Psoas muscle (tissue), 8 donors: ENCODE results near the gene TMEM221. TPM values are rescaled to one million over a fixed set of nuclear protein-coding genes. Genes with fewer than 3 reads are reported as not detected.

ENCODE experiments used
- ATAC-seq, 4 donors: fragments of 200-7000 bp; cut with Tn5 transposase; one replicate each; pipeline ENCODE4 v1.9.1; 2020; ENCODE audit warnings: moderate library complexity in 3 of 4, mild to moderate bottlenecking in 2 of 4
- DNase-seq, 2 donors: peaks; one replicate each; pipeline ENCODE4 v3.0.0-alpha.2; 2020
- H3K27ac ChIP-seq: fragments of 200-600 bp; one replicate; pipeline ENCODE4 v1.8.0; 2022
- H3K27me3 ChIP-seq, 3 donors: fragments of 200-600 bp in 1 of 3; one replicate each; pipeline versions ENCODE4 v1.6.1 to v1.8.0; 2013 to 2022; ENCODE audit warnings: low read length in 2 of 3, mild to moderate bottlenecking in 2 of 3, moderate library complexity in 1 of 3; ENCODE audit not compliant: insufficient read depth in 3 of 3
- H3K36me3 ChIP-seq, 2 donors: fragments of 200-600 bp in 1 of 2; one replicate each; pipeline versions ENCODE4 v1.6.1 to v1.8.0; 2013 to 2022; ENCODE audit warnings: low read depth in 1 of 2, mild to moderate bottlenecking in 1 of 2, moderate library complexity in 1 of 2; ENCODE audit not compliant: insufficient read depth in 1 of 2
- H3K4me1 ChIP-seq: fragments of 200-600 bp; one replicate; pipeline ENCODE4 v1.8.0; 2022
- H3K4me3 ChIP-seq: fragments of 200-600 bp; one replicate; pipeline ENCODE4 v1.8.0; 2022; ENCODE audit warnings: mild to moderate bottlenecking
- H3K9me3 ChIP-seq: fragments of 200-600 bp; one replicate; pipeline ENCODE4 v1.8.0; 2022
- WGBS, 3 donors: extraction: QIAGEN DNeasy Blood & Tissue Kit; methylation state at CpG; one replicate each; pipeline versions ENCODE4 v1.1.6 to v1.1.7; 2013; 5-methylcytosine and 5-hydroxymethylcytosine counted together
- intact Hi-C, 2 donors: fragments of 100-400 bp; cut with DNase I; formaldehyde crosslinking; loops; one replicate each; pipeline versions ENCODE4 v1.11.0 to v1.14.2; 2022
- polyA plus RNA-seq, 3 donors: library from polyadenylated mRNA; stranded (reverse); fragments of 200-250 nt; gene quantifications; one replicate each; pipeline ENCODE4 v1.2.3, GENCODE V29; 2013
- total RNA-seq, 4 donors: library from RNA; stranded (reverse); fragmentation: NEBNext Ultra II Directional in 2 of 4; extraction: Animal tissue kit (Norgen Biotek cat#: 25700) in 2 of 4; gene quantifications; one replicate each; pipeline versions ENCODE4 v1.2.1 to v1.2.4, GENCODE V29; 2021 to 2023
- TF ChIP-seq, protein P1 (sequence below): fragments of 200-600 bp; IDR thresholded peaks from one replicate; pipeline ENCODE4 v1.8.0; 2022; ENCODE audit warnings: antibody characterized with exemption
- donor health status: healthy with polysubstance abuse.
- donor health status: DM: no; HTN: no; CAD: no; lungs with moderate emphysema.
- donor health status: Bipolar disorder and iron deficiency.
- donor health status: healthy.
- donor health status: DM: yes; HTN: yes; CAD: no.
- donor health status: DM: no; HTN: no; CAD: no.
- donor health status: DM: no; HTN: no; CAD: no.
- donor health status: DM: yes; HTN: yes; CAD: no.

TMEM221 gene
- total and polyA plus RNA-seq, 7 donors: 0.04 to 0.39 (median 0.25) TPM; not detected in 4

DNA sequence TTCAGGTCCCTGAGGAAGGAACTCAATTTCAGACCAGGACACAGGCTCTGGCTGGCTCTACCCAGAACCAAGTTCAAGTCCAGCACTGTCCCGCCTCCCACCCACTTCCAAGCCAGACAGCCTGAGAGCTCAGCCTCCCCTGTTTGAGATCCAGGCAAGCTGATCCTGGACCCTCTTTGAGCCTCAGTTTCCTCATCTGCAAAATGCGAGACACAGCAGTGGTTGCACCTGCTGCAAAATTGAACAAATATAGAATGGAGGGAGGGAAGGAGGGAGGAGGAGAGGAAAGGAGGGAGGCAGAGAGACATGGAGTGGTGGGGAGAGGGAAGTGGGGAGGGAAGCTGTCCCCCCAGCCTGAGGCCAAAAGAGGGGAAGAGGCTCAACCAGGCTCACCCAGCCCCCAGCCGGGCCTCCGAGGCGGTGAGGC lies 751 bp downstream of the TMEM221 start:
- Histone ChIP-seq H3K36me3 (no peaks in the 10 kb centered on the region), H3K4me3 (peak overlapping the region; percentile 53), H3K27ac (no peak overlapping the region), H3K4me1 (no peaks in the 10 kb centered on the region), H3K27me3 (peaks cover 0 to 42% (median 9%) of the 10 kb centered on the region in 3 donors), H3K9me3 (no peaks in the 10 kb centered on the region)
- intact Hi-C loops: no loop called here
- DNase-seq (no peak), ATAC-seq (no peak)
- TF ChIP-seq, protein P1, sequence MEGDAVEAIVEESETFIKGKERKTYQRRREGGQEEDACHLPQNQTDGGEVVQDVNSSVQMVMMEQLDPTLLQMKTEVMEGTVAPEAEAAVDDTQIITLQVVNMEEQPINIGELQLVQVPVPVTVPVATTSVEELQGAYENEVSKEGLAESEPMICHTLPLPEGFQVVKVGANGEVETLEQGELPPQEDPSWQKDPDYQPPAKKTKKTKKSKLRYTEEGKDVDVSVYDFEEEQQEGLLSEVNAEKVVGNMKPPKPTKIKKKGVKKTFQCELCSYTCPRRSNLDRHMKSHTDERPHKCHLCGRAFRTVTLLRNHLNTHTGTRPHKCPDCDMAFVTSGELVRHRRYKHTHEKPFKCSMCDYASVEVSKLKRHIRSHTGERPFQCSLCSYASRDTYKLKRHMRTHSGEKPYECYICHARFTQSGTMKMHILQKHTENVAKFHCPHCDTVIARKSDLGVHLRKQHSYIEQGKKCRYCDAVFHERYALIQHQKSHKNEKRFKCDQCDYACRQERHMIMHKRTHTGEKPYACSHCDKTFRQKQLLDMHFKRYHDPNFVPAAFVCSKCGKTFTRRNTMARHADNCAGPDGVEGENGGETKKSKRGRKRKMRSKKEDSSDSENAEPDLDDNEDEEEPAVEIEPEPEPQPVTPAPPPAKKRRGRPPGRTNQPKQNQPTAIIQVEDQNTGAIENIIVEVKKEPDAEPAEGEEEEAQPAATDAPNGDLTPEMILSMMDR: no peak
- WGBS, 3 donors: 30 to 59% (median 40%) methylated on average over 3 to 5 of the region's 5 CpGs

DNA sequence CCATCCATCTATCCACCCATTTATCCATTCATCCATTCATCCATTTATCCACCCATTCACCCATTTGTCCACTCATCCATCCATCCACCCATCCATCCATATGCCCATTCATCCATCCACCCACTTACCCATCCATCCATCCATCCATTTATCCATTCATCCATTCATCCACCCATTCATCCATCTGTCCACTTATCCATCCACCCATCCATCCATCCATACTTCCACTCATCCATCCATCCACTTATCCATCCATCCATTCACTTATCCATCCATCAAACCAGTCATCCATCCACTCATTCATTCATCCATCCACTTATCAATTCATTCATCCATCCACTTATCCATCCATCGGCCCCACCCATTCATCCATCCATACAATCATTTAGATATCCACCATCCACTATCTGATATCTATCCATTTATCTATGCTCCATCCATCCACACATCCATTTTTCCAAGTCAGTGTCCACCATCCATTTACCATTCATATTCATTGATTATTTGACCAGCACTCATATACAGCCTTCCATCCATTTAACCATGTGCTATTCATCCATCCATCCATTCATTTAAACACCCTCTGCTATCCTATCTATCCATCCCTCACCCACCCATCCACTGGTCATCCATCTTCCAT lies 2.8 kb downstream of the TMEM221 start:
- intact Hi-C loops: no loop called here
- no peak overlapping the region for H3K4me3 ChIP-seq
- WGBS, 3 donors: 96 to 100% (median 97%) methylated on average over 1 of the region's 1 CpG
- H3K27me3 ChIP-seq: peaks cover 0 to 31% (median 6%) of the 10 kb centered on the region in 3 donors
- no peaks in the 10 kb centered on the region for H3K9me3 ChIP-seq
- H3K36me3 ChIP-seq: no peaks in the 10 kb centered on the region
- no peaks in the 10 kb centered on the region for H3K4me1 ChIP-seq
- TF ChIP-seq, protein P1: no peak
- no peak for DNase-seq
- no peak overlapping the region for H3K27ac ChIP-seq
- no peak for ATAC-seq

DNA sequence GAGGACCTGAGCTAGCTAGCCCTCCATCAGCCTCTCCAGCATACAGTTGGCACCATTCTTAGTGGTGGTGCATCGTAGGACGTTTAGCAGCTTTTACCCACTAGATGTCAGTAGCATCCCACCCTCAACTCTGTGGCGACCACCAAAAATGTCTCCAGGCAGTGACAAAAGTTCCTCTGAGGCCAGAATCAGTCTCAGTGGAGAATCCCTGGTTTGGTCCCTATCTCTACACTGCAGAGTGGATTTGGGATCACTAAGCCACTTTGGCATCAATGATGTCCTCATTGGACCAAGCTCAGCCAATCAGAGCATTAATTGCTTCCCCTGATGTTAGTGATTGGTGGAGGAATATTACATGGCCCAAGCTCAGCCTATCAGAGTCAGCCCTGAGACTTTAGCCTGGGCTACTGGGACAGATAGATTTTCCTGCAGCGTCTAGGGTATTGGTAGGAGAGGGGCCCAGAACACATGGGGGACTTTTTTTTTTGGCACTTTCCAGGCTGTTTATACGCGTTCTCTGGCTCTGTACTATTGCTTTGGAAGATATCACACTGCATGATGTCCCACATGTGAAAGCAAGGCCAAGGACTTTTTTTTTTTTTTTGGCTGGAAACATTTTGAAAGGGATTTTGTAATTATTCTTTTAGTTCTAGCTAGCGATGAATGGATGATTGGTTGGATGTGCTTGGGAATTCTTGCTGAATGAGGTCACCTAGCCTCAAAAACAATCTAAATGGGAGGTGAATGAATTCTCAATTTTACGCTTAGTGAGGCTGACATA lies 7.0 kb downstream of the TMEM221 start:
- ATAC-seq (peak in 3 of 4 donors; percentile 51 to 71 (median 61)), DNase-seq (no peak)
- intact Hi-C loops: no loop called here
- no peak overlapping the region for H3K4me3 ChIP-seq
- H3K9me3 ChIP-seq: no peaks in the 10 kb centered on the region
- peaks cover 0 to 14% (median 1%) of the 10 kb centered on the region in 3 donors for H3K27me3 ChIP-seq
- 28 to 35% (median 31%) methylated on average over 8 of the region's 8 CpGs for WGBS, 3 donors
- TF ChIP-seq, protein P1: peak; percentile 24
- H3K27ac ChIP-seq: no peak overlapping the region
- H3K36me3 ChIP-seq: no peaks in the 10 kb centered on the region
- H3K4me1 ChIP-seq: no peaks in the 10 kb centered on the region

DNA sequence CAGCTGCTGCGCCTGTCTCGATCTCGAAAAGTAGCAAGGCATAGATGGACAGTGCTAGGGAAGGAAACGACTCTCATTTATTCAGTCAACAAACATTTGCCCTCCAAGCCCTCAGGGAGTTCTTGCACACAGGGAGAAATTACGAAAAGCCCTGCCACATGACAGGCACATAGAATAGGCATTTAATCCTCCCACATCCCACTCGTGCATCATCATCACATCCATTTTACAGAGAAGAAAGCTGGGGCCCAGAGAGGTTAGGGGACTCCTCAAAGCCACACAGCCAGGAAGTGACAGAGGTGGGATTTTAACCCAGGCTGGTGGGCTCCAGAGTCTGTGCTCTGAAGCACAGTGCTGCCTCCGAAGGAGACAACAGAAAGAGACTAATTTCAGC lies 11.6 kb downstream of the TMEM221 start:
- 75 to 84% (median 79%) methylated on average over 7 of the region's 7 CpGs for WGBS, 3 donors
- TF ChIP-seq, protein P1: no peak
- intact Hi-C loops: no loop called here
- Histone ChIP-seq H3K4me3 (no peak overlapping the region), H3K4me1 (no peaks in the 10 kb centered on the region), H3K27ac (no peak overlapping the region), H3K9me3 (no peaks in the 10 kb centered on the region), H3K27me3 (peaks cover 0 to 7% (median 1%) of the 10 kb centered on the region in 3 donors), H3K36me3 (no peaks in the 10 kb centered on the region)
- ATAC-seq: no peak
- DNase-seq: no peak
